RKO (cell line): Measurements from ENCODE around the gene MYO9B.

Source experiments
- DNase-seq: peaks from one replicate; pipeline ENCODE4 v3.0.0-alpha.2; 2016; ENCODE audit warnings: low spot score

Gene MYO9B

DNA sequence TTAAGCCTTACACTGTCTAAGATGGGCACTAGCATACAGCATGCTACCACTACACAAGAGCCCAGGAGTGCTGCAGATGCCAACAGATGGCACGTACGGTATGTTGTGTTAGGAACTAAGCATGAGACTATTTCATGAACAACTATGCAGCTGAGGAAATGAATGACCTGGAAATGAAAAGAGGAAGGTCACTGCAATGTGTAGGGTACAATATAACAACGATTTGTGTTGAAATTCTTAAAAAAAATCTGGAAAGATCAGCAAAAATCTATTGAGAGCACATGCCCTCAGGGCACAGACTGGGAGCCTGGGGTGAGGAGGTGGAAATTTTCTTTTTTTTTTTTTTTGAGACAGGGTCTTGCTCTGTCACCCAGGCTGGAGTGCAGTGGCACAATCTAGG is 14.8 kb upstream of the MYO9B start:
- DNase-seq = no peak

DNA sequence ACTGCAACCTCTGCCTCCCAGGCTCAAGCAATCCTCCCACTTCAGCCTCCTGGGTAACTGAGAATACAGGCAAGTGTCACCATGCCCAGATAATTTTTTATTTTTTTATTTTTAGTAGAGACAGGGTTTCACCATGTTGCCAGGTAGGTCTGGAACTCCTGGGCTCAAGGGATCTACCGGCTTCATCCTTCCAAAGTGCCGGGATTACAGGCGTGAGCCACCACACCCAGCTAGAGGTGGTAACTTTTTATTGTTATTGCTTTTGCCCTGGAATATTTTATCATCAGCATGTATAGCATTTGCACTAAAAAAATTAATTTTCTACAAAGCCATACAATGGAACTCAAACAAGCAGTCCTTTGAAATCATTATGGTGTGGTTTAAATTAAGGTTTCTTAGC is 14.4 kb upstream of the MYO9B start:
- no peak for DNase-seq

DNA sequence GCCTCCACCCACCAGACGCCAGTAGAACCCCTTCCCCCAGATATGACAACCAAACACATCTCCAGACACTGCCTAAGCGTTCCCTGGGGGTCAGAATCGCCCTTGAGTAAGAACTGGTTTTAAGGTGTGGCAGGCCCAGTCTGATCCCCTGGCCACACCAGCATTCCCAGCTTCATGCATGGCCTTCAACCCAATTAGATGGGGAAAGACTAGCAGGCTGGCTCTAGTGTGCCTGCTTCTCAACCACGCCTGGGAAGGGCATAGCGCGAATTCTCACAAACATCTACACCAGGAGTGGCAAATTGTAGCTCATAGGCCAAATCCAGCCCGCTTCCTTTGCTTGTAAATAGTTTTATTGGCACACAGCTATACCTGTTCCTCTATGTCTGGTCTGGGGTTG is 13.9 kb upstream of the MYO9B start:
- no peak for DNase-seq

DNA sequence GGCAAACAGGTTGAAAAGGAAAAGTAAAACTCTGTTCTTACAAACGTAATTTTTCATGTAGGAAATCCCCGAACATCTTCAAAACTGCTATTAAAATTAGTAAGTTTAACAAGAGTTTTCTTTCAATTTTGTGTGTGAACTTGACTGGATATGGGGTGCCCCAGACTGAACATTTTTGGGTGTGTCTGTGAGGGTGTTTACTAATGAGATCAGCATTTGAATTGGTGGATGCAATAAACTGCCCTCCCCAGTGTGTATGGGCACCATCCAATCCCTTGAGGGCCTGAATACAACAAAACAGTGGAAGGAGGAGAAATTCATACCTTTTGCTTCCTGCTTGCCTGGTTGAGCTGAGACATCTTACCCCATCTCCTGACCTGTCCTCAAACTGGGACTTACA is 12.1 kb upstream of the MYO9B start:
- DNase-seq = no peak

DNA sequence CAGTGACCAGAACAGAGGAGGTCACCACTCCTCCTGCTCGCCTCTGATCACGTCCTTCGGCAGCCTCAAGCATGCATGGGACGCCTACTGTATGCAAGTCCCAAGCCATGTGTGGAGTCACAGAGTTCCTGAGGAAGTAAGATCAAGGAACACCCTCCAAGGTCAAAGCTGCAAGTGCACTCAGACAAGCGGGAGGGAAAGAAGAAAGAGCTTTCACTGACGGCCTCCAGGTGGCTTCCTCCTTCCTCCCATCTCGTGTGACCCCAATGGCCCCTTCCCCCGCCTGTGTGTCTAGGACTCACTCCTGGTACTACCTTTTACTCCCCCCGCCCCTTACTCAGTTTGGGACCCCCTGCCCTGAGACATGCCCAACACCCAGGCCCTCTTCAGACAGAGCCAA is 6.4 kb upstream of the MYO9B start:
- DNase-seq = no peak

DNA sequence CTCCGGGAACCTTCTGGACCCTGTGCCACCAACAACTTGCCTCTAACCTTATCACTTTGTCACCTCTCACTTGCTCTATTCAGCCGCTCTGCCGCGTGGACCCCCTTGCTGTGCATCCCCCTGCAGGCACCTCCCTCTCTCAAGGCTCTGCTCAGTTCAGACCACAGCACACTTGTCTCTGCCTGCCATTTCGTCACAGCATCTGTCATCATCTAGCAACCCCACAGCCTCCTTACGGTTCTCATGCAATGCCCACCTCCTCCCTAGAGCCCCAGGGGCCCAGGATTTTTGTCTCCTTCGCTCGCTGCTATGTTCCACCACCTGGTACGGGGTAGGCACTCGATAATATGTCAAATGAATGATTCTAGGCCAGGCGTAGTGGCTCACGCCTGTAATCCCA is 5.2 kb upstream of the MYO9B start:
- DNase-seq = no peak

DNA sequence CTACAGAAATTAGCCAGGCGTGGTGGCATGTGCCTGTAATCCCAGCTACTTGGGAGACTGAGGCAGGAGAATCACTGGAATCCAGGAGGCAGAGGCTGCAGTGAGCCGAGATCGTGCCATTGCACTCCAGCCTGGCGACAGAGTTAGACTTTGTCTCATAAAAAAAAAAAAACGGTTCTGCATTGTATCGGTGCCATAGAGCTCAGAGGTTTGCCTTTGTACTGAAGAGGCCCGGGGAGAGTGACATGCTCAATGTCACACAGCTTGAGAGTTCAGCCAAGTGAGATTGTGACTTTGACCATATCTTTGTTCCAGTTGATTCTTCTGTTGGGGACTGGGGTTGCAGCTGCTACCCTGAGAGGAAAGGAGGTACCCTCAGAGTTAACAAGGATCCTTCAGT is 4.7 kb upstream of the MYO9B start:
- no peak for DNase-seq

DNA sequence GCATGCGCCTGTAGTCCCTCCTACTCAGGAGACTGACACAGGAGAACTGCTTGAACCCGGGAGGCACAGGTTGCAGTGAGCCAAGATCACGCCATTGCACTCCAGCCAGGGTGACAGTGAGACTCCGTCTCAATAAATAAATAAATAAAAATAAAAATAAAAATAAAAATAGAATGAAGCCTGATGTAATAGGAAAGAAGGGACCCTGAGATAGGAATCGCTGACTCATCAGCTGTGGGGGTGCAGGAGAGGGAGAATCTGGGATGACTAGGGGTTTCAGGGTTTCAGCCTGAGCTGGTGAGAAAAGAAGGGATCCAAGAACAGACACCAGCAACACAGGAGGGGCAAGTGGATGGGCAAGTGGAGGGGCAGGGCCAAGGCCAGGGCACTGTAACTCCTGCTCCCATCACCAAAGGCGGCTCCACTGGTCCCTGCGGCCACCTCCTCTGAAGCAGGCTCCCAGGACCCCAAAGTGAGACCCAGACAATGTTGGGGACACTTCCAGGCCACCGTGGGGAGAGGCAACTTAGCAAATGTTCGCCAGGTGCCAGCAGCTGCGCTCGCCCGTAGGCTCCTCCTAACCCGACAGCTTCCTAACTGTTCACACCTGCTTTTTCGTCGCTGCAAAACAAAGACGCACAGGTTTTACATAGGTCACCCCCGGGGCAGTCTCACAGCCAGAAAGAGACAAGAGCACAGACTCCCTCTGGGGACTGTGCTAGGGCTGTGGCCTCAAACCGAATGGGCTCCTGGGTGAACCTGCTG is 1.5 kb upstream of the MYO9B start:
- peak; percentile 66 for DNase-seq

DNA sequence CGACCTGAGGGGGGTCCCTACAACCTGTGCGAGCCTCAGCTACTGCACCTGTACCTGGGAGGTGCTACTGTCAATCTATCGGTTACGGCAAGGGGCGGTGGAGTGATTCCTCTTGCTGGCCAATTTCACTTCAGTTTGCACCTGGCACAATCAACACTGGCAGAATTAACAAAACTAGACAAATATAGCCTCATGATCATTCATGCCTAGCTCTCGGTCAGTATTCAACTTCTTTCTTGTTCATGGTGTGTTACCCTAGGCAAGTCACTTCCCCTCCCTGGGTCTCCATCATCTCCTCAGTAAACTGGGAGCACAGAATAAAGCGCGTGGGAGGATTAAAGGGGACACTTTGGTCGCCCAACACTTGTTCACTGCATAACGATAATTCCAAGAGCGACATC is 943 bp upstream of the MYO9B start:
- no peak for DNase-seq

DNA sequence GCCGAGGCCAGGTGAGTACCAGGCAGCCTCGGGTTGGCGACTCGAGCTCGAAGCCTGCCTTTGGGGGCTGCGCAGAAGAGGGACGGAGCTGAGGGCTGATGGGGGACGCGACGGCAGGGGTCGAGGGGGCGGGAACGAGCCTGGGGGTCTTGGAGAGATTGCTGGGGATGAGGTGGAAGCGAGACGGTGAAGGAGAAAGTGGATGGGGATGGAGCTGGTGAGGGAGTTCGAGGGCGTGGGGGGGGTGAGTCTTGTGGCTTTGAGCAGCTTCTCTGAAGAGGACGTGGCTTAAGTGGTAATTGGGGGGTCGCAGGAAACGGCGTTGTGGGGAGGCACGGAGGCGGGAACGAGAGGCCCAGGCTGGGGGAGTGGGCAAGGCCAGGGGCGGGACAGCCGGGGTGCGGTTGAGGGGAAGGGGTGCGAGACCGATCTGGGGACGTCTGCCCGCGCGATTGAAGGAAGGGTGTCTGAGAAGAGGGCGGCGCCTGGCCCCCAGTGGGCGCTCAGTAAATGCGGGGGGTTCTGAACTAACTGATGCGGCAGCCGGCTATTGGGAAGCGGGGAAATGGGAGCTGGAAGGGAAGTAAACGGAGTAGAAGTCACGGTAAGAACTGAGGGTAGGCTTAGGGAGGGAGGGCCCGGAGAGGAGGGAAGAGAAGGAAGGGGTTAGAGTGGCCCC is 426 bp downstream of the MYO9B start:
- DNase-seq = peak; percentile 63

DNA sequence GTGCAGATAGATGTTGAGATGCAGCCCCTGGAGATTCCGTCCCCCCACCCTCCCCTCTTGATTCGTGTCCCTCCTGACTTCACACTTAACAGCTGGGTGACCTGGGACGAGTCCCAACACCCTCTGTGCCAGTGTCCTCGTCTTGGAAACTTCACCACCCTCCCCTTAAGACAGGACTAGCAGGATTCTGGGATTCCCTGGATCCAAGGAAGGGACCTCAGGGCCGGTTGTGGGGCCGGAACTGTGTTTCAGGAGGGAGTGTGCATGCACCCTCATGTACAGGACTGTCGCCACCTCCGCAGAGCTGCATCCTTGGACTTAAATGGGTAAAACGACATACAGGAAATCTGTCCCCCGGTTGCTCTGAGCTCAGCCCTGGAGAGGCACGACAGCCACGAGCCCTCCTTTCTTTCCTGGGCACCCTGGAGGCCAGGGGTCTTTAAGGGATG is 990 bp downstream of the MYO9B start:
- DNase-seq = peak; percentile 59

DNA sequence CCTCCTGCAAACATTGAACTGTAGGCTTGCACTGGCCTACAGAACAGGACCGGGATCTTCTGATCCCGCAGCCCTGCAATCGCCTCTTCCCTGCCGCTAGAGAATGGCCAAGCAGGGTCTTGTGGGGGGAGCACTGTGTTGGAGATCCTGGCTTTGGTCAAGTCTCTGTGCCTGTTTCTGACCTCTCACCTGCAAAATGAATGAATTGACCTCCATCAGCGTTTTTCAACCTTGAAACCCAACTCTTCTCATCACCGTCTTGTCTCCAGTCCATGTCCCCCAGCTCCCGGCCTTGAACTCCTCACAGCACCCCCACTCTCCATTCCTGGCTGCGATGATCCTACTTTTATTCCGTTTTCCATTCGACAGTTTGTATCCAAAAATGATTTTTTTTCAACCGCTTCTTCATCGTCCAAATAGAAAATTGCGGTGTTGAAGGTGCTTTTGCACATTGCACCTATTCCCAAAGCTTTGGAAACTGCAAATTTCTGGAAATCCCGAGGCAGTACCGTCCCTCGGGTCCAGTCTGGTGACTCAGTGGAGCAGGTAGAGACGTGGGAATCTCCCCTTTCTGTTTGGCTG is 2.0 kb downstream of the MYO9B start:
- DNase-seq = no peak

DNA sequence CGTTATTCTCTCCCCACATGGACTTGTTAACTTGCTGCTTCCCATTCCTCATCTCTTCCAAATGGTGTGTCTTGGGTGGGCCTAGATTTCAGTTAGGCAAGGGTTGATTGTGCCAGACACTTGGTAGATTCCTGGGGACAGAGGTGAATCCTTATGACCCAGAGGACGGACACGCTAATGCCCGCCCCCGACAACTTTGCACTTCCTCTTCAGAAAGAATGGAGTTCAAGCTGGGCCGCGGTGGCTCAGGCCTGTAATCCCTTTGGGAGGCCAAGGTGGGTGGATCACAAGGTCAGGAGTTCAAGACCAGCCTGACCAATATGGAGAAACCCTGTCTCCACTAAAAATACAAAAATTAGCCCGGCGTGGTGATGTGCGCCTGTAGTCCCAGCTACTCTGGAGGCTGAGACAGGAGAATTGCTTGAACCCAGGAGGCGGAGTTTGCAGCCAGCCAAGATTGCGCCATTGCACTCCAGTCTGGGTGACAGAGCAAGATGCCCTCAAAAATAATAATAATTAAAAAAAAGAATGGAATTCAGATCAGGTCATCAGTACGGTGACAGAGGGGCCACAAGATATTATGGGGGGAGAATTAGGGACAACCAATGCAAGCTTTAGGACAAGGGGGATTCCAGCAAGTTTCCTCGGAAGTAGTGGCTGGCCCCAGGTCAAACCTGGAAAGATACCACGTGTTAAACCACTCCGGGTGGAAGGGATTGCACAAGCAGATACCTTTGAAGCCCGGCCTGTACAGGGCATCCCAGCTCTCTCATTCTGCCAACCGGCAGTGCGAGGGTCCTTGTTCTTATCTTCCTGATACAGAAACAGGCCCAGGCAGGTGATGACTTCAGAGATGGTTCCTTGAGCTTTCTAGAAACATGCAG is 2.7 kb downstream of the MYO9B start:
- no peak for DNase-seq

DNA sequence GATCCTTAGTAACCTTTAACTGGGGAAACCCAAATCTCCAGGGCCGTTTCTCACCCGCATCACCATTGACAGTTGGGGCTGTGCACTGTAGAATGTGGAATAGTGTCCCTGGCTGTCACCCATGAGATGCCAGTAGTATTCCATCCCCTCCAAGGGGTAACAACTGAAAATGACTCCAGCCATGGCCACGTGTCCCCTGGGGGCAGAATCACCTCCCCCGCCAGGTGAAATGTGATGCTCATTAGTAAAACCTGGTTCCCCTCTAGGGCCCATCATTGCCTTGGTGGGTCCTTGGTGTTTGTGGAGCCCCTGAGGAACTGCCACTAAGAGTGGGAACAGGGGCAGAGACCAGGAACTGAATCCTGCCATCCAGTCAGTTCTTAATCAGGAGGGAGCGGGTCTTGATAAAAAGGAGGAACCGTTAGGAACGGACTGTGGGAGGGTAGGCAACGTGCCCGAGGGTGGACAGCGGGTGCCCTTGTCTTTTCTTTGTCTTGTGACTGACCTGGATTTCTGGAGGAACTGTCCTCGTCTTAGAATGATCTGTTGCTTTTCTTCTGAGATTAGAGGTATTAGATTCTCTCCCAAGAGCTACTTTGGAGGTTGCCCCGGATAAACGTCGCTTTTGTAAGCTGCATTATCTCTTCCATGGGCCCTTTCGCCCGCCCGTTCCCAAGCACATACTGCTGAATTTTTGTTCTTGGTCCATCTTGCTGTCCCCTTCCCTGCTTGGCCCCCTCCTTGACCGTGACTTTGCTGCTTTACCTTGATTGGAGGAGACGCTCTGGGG is 3.5 kb downstream of the MYO9B start:
- peak; percentile 43 for DNase-seq

DNA sequence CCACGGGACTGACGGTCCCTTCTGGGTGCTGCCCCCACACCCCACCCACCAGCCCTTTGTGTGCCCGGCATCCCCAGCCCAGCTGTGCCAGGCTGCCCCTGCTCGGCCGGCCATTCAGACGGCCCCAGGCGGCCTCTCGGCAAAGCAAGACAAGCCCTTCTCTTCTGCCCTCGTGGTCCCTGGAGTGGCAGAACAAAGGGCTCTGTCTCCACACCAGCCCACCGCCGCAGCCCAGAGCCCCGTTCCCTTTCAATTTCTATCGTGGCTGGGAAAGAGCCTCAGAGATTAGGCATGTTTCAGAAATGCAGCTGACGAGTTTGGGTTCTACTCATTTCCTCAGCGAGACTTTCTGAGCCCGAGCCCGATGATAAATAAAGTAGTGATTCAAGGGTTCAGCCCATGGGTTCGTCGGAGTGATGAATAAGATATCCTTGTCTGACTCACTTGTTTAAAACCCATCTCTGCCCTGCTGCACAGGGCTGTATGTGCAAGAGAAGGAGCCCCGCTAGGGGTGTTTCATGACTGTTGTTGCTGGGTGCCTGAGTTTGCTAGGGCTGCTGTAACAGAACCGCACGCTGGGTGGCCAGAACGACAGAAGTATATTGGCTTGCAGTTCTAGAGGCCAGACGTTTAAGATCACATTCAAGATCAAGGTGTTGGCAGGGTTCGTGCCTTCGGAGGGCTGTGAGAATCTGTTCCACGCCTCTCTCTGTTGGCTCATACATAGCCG is 4.3 kb downstream of the MYO9B start:
- DNase-seq = peak; percentile 100

DNA sequence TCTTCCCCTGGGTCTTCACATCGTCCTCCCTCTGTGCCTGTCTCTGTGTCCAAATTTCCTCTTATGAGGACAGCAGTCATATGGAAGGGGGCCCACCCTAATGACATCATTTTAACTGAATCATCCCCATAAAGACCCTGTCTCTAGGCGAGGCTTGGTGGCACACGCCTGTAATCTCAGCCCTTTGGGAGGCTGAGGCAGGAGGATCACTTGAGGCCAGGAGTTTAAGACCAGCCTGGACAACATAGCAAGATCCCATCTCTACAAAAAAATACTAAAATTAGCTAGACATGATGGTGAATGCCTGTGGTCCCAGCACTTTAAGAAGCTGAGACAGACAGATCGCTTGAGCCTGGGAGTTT is 4.8 kb downstream of the MYO9B start:
- no peak for DNase-seq

DNA sequence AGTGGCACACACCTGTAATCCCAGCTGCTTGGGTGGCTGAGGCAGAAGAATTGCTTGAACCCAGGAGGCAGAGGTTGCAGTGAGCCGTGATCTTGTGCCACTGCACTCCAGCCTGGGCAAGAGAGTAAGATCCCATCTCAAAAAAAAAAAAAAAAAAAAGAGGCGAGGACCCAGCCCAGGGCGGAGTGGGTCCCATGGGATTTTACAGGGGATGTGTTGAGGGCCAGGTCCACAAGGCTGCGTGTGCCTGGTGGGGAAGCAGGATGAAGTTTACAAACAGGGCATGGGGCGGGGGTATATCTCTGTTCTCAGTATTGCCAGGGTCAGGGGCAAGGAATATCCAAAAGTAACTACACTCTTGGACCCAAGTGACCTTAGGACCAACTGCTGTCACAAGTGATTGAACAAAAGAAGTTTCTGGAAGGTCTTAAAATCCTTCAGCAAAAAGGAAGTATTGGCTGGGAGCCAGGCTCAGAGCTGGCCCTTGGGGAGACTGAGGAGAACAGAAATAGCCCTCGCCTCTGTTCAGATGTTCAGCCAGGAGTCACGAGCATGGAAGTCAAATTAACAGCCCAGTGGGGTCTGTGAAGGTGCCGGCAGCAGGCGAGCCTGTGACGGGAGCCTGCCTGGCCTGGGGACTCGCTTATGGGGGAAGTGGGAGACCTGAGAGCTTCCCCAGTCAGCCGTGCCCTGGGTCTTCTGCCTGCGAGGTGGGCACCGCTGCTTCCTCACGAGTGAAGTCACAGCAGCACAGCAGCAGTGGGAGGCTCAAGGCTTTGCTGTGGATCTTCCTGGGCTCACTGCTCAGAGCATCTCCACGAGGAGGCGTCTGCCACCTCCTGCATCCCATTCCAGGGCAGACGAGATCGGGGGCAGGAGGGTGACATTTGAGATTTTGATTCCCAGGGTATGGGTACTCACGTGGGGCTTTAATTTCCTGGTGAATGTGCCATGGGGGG is 6.4 kb downstream of the MYO9B start:
- DNase-seq = no peak

DNA sequence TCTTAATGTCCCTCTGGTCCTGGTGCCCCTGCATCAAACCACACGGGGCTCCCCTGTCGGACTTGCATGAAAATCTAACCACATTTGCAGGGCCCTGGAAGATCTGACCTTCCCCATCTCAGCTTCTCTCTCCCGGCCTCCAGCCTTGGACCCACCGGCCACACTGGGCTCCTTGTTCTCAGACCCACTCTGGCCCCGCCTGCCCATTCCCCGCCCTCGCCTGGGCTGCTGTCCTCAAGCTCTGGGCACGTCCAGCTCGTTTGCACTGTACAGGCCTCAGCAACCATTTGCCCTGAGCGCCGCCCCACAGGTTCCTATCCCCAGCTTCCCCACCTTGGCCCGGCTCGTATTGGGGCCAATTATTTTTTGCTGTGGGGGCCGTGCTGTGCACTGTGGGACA is 10.5 kb downstream of the MYO9B start:
- DNase-seq = no peak

DNA sequence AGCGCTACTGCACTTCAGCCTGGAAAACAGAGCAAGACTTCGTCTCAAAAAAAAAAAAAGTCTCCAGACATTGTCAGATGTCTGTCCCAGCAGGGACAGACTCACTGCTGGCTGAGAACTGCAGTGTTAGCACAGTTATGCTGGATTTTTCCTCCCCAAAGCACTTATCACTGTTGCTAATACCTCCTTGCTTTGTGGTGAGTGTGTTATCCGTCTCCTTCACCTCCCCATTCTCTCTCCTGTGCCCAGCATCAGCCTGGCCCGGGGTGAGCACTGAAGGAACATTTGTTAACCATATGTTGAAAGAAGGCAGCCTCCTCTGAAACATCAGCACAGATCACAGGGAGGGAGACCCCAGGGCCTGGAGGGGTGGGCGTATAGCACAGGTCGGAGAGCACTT is 11.3 kb downstream of the MYO9B start:
- DNase-seq = no peak

DNA sequence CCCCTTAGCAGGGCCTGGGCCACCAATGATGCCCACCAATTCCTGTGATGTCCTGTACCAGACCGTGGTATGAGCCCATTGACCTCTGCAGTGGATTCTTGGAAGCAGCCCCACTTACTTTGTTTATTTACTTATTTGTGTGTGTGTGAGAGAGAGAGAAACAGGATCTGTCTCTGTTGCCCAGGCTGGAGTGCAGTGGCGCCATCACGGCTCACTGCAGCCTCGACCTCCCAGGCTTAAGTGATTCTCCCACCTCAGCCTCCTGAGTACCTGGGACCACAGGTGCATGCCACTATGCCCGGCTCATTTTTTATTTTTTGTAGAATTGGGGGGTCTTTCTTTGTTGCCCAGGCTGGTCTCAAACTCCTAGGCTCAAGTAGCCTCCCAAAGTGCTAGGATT is 13.0 kb downstream of the MYO9B start:
- DNase-seq = no peak
